PC-9 (cell line): ENCODE results near the gene OGA.

Experiments
- EZH2 ChIP-seq: fragments of 200-600 bp; sonication (generic); IDR thresholded peaks from 2 replicates; pipeline ENCODE4 v1.8.0; 2017; ENCODE audit warnings: antibody characterized with exemption, low read depth
- TF ChIP-seq, protein P1 (sequence below): fragments of 200-600 bp; sonication (generic); conservative IDR thresholded peaks from 2 replicates; pipeline ENCODE4 v1.6.1; 2017; ENCODE audit warnings: mixed run types, antibody characterized with exemption, mild to moderate bottlenecking, moderate library complexity

DNA sequence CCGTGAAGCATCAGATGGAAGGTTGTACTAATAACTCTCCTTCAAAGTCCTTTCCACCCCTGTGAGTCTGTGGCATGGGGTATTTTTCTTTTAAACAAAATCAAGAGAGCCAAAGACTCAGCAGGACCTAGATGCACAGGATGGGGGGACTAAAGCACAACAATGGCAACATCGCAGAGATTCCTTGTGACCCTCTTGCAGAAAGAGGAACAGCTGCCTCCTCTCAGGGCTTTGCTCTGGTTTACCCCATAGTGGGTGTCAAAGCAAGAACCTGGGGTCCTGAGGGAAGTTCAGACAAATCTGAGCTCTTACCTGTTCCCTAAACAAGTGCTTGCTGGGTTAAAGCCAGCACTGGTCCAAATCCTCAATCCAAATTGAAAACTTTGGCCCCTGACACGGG, 81.6 kb downstream of the OGA start:
- TF ChIP-seq, protein P1, sequence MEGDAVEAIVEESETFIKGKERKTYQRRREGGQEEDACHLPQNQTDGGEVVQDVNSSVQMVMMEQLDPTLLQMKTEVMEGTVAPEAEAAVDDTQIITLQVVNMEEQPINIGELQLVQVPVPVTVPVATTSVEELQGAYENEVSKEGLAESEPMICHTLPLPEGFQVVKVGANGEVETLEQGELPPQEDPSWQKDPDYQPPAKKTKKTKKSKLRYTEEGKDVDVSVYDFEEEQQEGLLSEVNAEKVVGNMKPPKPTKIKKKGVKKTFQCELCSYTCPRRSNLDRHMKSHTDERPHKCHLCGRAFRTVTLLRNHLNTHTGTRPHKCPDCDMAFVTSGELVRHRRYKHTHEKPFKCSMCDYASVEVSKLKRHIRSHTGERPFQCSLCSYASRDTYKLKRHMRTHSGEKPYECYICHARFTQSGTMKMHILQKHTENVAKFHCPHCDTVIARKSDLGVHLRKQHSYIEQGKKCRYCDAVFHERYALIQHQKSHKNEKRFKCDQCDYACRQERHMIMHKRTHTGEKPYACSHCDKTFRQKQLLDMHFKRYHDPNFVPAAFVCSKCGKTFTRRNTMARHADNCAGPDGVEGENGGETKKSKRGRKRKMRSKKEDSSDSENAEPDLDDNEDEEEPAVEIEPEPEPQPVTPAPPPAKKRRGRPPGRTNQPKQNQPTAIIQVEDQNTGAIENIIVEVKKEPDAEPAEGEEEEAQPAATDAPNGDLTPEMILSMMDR = no peak
- TF ChIP-seq EZH2 = no peak
